Measurements from ENCODE around the gene CDC42BPB. TPM values are rescaled to one million over a fixed set of nuclear protein-coding genes. Genes with fewer than 3 reads are reported as not detected.

CDC42BPB gene
- total RNA-seq, 1 donor from 2014 or later: 105 TPM

DNA sequence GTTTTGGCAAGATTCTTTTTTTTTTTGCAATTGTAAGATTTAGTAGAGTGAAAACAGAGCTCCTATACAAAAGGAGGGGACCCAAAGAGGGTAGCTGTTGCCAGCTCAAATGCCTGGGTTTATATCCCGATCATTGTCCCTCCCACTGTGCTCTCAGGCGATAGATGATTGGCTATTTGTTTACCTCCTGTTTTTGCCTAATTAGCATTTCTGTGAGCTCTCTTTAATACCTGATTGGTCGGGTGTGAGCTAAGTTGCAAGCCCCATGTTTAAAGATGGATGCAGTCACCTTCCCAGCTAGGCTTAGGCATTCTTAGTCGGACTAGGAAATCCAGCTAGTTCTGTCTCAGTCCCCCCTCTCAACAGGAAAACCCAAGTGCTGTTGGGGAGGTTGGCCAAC lies 39.0 kb upstream of the CDC42BPB start:
- no peak for DNase-seq (ENCODE audit: low spot score)
- intact Hi-C loops (cut with DNase I): no loop called here
- no peak for ATAC-seq

DNA sequence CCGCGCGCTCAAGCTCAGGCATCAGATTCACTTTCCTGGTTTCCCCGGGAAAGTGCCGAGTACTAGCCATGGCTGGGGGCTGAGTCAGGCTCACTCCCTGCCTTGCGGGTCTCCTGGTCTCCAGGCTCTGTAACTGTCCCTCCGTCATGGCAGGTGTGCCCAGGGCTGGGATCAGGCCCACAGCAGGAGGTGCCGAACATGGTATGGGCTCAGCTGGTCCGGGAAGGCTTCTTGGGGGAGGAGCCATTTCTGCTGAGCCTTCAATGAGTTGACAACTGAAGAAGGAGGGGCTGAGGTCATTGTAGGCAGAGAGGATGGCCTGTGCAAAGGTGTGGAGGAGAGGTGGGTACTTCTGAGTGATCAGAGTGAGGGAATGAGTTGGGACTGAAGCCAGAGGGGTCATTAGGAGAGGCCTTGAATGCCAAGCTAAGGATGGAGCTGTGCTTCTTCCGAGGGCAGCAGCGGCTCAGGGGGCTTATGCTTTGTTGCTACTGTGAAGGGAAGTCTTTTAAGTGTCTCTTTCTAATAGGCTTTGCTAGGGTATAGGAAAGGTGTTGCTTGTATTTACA lies 37.9 kb upstream of the CDC42BPB start:
- no peak for ATAC-seq
- intact Hi-C loops (cut with DNase I): no loop called here
- DNase-seq (ENCODE audit: low spot score): no peak

DNA sequence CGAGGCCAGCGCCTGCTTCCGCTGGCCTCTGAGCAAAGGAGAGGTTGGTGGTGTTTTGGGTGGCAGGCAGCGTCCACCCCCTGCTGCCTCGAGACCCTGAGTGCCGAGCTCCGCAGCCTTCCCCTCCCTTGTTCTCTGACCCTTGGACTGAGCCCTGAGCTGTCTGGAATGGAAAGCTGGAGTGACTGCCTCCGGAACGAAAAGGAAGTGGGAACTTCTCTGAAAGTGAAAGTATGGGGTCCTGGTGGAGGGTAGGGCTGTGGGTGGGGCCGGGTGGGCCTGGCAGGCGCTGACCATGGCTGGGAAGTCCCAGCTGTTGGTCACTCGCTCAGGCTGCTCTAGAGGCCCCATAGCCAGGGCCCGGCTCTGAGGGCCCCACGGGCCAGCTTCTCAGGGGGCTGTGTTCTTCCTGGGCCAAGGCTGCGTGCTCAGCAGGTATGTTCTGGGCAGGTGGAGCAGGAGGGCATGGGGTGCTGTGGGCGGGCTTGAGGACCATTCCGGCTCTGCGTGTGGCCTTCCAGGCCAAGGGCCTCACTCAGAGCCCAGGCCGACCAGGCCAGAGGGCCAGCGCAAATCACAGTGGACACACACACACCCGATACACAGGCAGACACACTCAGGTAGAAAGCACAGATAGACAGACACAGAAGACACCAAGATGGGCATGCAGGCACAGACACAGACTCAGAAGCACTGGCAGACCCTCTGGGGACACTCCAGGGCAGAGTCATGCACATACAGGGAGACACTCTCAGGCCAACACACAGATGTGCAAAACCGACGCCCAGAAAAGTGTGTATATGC lies 37.3 kb upstream of the CDC42BPB start, which contains the start of gene EXOC3L4:
Gene EXOC3L4 (plus strand): TSS at position 320 of the 804 bp plus-strand sequence. CDS start 5,495 bp downstream, outside the sequence.
- intact Hi-C loops (cut with DNase I): no loop called here
- DNase-seq (ENCODE audit: low spot score): no peak
- ATAC-seq: peak; percentile 3

DNA sequence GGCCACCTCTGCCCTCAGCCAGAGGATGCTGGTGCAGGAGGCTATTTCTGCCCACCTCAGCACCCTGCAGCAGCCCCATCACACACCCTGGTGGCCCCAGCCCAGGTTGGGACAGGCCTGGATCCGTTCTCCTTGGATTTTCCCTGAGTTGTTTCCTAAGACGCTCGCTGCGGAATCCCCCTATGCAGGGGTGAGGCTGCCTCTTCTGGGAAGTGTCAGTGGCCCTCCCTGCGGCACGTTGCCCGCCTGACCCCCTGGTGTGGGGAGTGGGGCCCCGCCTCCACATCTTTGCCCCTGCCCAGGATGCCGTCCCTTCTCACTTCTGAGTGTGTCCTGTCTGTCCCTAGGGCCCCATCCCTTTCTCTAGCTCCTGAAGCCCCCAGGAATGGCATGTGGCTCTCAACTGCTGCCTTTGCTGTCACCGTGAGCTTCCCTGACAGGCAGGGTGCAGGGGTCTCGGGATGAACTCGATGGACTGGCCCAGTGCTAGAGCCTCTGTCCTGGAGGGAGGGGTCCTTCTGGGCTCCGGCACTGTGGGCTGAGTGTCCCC lies 36.6 kb upstream of the CDC42BPB start:
- DNase-seq (ENCODE audit: low spot score): no peak
- intact Hi-C loops (cut with DNase I): no loop called here
- no peak for ATAC-seq

DNA sequence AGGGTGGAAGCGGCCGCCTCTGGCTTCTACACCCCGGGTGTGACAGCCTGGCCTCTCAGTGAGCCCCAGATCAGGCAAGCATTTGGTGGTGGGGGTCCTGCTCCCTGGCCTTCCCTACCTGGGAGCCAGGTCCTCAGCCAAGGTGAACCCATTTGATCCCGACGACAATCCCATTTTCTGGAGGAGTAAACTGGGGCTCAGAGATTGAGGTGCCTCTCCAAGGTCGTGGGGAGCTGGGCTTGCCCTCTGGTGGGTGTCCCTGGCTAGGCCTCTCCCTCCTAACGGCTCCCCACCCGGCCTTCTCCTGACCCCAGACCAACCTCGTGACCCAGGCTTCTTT lies 34.5 kb upstream of the CDC42BPB start:
- DNase-seq (ENCODE audit: low spot score) (no peak), ATAC-seq (no peak)
- intact Hi-C loops (cut with DNase I): no loop called here

DNA sequence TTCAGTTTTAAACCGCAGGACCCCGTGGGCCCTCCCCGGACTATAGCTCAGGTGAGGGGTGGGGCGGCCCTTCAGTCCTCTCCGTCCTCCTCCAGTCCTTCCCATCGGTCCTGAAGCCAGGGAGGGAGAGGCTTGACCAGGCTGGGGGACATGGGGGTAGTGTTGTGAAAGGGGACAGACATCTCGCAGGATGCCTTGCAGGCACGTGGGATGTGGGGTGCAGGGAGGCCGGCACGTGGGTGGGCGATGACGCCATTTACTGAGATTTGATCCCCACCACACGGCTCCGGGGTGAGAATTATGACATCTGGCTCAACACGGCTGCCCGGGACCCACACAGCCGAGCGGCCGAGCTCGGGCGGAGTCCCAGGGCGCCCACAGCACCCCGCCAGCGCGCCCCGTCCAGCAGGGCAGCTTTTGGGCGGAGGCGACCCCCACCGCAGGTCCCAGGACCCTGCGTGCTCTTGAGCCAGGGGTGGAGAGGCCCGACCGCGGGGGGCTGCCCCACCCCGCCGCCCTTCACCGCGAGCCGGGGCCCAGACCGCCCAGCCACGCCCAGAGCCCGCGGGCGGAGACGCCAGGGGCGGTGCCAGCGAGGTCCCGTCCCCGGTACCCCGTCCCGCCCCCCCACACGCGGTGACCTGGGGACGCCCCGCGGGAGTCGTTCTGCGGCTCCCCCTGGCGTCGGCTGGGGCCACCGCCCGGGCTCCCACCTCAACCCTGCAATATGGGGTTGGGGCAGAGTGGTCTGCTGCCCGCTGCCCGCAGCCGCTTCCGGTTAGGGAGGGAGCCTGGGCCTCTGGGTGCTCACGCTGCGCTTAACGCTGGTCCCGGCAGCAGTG lies 33.9 kb upstream of the CDC42BPB start:
- DNase-seq (ENCODE audit: low spot score) (no peak), ATAC-seq (peak; percentile 62)
- intact Hi-C loops (cut with DNase I): no loop called here

DNA sequence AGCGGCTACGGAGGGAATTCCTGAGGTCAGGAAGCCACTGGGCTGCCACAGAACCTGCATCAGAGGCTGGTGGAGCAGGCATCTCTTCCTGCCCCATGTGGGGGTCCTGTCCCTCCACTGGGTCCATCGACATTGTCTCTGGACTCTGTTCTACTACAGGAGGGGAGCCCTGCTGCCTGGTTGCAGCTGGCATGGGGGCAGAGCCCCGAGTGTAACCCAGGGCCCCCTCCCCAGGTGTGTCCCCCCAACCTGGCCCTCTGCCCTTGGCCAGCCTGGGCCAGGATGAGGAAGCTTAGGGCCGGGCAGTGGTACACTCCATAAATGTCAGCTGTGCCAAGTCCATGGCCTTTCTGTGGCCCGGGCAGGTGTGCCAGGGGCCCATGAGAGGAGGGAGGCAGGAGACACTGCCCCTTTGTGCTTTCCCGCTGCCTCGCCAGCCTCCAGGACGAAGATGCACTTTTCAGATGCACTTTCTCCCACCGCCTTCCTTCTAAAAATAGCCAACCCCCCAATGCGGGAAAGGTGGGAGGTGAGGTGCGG lies 33.2 kb upstream of the CDC42BPB start:
- intact Hi-C loops (cut with DNase I): no loop called here
- no peak for DNase-seq (ENCODE audit: low spot score)
- ATAC-seq: no peak

DNA sequence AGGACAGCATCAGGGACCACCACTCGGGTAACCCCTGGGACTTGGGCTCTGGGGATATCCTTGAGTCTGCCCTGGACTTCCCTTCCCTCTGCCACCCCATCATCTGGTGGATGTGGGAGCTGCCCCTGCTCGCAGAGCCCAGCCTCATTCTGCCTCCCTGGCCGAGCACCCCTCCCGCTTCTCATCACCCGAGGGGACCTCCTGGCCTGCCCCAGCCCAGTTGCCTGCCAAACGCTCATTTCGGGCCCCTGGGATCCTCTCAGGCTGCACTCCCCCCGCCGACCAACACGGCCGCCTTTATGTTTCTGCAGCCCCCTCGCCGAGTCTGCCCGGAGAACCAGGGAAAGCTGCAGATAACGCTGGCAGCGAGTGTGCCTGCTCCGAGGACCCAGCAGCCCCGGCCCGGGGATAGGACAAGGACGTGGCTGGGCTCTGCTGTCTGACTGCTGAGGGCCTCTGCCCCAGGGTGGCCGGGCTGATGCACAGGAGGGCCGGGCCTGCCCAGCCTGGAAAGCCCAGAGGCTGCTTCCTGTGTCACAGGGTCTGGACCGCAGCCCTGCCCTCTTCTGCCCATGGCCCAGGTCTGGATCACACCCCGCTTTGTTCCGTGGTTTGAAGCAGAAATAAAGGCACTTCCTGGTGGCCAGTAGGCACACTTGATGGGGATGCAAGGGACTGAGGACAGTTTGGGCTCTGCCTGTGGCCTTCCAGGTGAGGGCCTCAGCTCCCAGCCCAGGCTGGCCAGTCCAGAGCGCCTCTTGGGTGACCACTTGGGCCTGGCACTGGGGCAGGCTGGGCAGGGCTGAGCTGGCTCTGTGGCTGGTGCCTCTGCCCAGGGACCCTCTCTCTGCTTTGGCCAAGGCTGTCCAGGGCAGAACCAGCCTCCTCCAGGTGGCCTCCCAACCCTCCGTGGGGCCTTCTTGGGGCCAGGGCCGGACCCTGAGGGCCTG lies 32.3 kb upstream of the CDC42BPB start:
- DNase-seq (ENCODE audit: low spot score) (no peak), ATAC-seq (no peak)
- intact Hi-C loops (cut with DNase I): loop anchor here (5.0 kb wide), 1 partner anchor 203 kb away; no protein-coding TSS in a partner anchor

DNA sequence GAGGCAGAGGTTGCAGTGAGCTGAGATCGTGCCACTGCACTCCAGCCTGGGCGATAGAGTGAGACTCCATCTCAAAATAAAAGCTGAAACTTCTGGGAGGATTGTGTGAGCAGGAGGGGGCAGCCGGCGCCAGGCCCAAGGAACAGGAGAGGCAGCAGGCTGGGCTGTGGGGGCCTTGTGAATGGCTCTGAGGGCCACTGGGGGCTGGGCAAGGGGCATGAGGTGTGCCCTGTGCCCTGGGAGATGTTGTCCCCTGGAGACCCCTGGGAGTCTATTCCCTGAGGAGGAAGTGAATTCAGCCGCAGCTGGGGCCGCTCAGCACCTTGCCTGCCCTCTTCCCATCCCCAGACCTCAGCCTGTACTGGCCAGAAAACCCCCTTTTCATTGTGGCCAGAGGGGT lies 31.6 kb upstream of the CDC42BPB start:
- no peak for DNase-seq (ENCODE audit: low spot score)
- intact Hi-C loops (cut with DNase I): loop anchor here (5.0 kb wide), 1 partner anchor 203 kb away; no protein-coding TSS in a partner anchor
- ATAC-seq: no peak

DNA sequence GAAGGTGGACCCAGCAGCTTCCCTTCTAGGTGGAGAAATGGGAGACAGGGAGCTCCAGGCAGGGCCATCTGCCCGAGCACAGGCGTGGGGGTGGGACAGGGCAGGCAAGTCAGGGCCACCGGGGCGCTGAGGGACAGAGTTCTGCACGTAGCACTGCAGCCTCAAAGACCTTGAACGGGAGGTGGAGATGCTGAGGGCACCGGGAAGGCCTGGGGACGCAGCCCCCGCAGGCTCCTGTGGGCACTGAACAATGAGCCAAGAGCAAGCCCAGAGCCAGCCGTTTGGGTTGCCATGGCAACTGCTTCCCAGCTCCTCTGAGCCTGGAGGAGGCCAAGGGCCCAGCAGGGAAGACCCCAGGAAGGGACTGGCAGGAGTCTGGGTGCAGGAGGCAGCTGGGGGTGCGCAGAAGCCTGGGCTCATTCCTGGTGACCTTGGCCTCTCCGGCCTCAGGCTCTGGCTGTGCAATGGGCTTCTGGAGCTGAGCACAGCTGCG lies 30.0 kb upstream of the CDC42BPB start:
- DNase-seq (ENCODE audit: low spot score) (no peak), ATAC-seq (no peak)
- intact Hi-C loops (cut with DNase I): loop anchor here (5.0 kb wide), 1 partner anchor 205 kb away; no protein-coding TSS in a partner anchor

DNA sequence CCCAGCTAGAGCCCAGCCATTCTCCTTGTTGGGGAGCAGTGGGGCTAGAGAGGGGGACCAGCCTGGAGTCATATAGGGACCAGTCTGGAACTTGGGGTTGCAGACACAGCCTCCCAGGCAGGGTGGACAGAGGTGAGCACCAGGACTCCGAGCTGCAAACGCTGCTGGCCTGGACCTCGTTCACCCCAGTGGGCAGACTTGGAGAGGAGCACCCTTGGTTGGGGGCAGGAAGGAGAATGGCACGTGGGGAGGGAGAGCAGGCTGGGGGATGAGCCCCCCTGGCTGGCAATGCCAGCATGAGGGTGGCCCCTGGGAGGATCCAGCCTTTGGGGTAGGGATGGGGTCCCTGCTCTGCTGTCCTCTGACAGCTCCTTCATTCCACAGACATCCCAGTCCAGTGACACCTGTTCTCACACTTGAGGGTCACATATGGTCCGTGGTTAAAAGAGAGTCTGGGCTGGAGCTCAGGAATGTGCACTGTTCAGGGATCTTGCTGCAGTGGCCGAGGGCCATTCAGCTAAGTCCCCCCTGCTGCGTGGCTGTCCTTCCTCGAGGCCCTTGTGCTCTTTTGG lies 29.5 kb upstream of the CDC42BPB start:
- DNase-seq (ENCODE audit: low spot score): no peak
- no peak for ATAC-seq
- intact Hi-C loops (cut with DNase I): loop anchor here (5.0 kb wide), 1 partner anchor 205 kb away; no protein-coding TSS in a partner anchor

DNA sequence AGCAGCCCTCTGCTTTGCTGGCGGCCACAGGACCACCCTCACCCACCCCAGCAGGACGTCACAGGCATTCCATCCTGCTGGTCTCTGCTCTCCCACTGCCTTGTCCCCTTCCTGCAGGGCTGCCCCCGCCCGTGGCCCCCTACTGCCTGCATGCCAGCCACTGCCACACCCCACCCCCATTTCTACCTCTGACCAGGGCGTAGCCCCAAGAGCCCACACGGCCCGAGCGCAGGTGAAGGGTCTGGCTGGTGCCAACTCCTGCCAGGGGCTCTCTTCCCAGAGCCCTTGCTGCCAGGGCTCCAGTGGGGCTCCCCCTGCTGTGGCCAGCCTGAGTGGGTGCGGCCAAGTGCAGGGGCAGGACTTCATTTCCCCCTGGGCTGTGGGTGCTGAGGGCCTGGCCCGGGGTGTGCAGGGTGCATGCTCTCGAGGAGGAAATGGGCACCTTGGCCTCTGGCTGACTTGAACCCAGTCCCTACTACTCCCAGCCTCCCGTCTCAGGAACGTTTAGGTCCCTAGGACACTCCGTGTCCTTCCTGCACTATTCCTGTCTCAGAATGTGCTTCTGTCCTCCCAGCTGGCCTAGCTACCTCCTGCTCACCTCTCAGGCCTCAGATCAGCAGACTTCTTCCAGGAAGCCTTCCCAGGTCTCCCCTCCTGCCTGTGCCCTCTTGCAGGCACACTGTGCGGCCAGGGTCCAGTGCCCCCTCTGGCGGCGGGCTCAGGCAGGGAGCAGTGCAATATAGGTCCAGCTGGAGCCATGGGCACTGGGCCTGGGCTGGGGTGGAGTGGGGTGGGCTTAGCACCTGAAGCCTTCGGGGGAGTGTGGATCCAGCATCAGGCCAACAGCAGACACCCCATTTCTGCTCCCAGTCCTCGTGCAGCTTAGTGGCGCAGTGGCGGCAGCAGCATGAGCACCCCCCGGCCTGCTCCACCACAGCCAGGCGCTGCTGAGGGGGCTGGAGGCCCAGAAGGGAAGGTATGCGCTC lies 28.1 kb upstream of the CDC42BPB start:
- intact Hi-C loops (cut with DNase I): loop anchor here (5.0 kb wide), 1 partner anchor 207 kb away; no protein-coding TSS in a partner anchor
- ATAC-seq: no peak
- DNase-seq (ENCODE audit: low spot score): no peak

DNA sequence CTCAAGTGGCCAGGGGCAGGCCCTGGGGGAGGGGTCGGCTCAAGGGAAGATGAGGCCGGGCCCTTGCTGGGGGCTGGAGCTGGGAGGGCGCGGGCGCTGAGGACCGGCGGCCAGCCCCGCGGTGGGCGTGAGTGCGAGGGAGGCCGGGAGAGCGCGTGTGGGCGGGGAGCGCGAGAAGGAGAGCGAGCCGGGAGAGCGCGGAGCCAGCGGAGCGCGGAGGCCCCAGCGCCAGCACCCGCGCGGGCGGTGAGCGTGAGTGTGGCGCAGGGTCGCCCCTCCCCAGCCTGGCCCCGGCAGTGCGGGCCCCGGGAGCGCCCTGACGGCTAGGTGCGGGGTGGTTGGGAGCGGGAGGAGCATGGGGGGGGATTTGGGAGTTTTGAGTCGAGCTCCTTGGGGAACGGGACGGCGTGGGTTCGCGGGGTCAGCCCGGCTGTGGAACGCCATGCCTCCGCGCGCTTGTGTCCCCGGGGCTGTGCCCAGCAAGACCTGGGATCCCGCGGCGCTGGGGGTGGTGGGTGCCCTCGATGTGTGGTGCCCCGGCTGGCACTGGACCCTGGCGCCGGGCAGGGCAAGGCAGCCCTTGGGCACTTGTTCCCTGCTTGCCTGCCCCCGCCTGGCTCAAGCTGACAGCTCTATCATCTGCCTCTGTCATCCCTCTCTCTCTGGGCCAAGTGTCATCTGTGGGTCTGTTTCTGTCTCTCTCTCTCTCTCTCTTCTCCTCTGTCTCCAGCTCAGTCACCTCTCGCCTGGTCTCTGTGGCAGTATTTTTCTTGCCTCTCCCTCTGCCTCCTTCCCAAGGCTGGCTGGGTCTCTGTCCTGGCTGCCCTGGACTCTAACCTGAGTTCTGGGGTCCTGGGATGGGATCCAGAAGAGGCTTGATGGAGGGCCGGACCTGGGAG lies 26.9 kb upstream of the CDC42BPB start, which contains the start of gene LBHD2:
Gene LBHD2 (plus strand): TSS at position 190 of the 899 bp plus-strand sequence. CDS start 1,803 bp downstream, outside the sequence.
- intact Hi-C loops (cut with DNase I): no loop called here
- DNase-seq (ENCODE audit: low spot score): no peak
- no peak for ATAC-seq

DNA sequence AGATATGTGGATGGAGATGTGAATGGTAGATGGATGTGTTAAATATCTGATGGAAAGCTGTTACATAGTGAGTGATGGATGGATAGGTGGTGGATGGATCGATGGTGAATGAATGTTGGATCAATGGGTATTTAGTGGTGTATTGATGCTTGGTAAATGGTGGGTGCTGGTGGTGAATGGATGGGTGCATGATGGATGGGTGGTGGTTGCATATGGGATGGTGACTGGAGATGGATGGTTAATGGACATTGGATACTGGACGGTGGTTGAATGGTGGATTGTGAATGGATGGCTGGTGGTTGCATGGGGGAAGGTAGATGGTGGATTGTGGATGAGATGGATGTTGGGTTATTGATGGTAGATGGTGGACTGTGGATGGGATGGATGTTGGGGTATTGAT lies 24.6 kb upstream of the CDC42BPB start:
- no peak for DNase-seq (ENCODE audit: low spot score)
- intact Hi-C loops (cut with DNase I): no loop called here

DNA sequence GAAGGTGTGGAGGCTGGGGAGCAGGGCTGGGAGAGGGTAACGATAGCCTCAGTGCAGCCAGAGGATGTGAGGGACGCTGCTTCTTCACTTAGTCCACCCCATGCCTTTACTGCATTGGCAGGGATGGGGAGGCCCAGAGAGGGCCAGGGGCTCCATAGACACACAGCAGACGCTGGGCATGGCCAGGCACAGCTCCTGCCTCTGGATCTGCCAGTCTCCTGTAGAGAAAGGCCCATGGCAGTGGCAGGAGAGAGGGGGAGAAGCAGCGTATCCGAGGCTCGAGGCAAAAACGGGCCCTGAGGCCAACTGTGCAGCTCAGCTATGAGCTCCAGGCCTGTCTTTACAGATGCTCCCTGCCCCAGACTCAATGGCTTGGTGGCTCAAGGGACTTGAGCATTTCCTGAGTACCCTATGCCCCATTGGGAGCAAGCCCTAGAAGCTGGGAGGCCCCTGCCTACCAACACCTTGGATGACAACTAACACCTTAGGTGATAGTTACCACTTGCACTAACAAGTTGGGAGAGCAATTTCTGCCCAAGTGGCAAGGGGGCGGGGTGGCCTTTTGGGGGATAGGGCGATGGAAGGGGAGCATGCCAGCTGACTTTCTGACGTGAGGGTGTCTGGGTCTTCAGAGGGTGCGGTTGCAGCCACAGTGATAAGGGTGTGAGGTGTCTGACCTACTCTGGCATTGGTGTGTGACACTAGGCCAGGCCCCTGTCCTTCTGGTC lies 21.7 kb upstream of the CDC42BPB start:
- intact Hi-C loops (cut with DNase I): no loop called here
- no peak for DNase-seq (ENCODE audit: low spot score)

More for the DNA sequence above, 24.6 kb upstream of the CDC42BPB start:
- ATAC-seq: no peak

More for the DNA sequence above, 21.7 kb upstream of the CDC42BPB start:
- ATAC-seq: no peak

All from sciatic nerve (tissue), 2 donors.